Fibroblast of lung (primary cell): ENCODE data around the gene TPD52L1.

Experiments
- EZH2 ChIP-seq: IDR thresholded peaks from 2 replicates; pipeline ENCODE4 v1.5.1; 2012; ENCODE audit warnings: low read length, control low read depth, mild to moderate bottlenecking; ENCODE audit errors: missing control alignments
- TF ChIP-seq, protein P1 (sequence below), 2 donors: IDR thresholded peaks in 1 of 2; conservative IDR thresholded peaks in 1 of 2; 1 replicate in 1 of 2; 2 replicates in 1 of 2; pipeline ENCODE4 v1.5.1; 2011 to 2012; ENCODE audit warnings: low read length in 2 of 2, control low read depth in 1 of 2, inconsistent platforms in 1 of 2, low read depth in 1 of 2, mild to moderate bottlenecking in 1 of 2

DNA sequence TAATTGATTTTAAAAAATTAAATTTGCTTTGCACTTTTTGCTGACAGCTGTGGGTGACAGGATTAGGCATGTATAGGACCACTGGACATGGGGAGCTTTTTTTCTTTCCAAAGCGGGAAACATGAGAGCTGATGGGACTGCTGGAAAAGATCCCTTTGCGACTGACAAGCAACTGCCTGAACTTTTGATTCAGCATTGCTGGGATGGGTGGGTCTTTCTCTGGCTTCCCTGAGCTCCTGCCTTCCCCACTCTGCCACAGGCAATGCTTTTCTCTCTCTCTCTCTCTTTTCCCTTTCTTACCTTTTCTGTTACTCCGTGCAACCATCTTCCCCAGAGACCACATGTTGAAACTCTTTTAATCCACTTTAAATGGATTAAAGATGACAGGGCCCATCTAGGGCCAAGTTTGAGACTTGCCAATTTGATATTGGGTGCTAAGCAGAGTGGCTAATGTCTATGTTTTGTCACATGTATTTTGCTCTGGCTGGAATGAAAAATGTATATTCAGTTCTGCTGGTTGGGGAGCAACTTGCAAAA lies 33.5 kb upstream of the TPD52L1 start:
- TF ChIP-seq, protein P1, sequence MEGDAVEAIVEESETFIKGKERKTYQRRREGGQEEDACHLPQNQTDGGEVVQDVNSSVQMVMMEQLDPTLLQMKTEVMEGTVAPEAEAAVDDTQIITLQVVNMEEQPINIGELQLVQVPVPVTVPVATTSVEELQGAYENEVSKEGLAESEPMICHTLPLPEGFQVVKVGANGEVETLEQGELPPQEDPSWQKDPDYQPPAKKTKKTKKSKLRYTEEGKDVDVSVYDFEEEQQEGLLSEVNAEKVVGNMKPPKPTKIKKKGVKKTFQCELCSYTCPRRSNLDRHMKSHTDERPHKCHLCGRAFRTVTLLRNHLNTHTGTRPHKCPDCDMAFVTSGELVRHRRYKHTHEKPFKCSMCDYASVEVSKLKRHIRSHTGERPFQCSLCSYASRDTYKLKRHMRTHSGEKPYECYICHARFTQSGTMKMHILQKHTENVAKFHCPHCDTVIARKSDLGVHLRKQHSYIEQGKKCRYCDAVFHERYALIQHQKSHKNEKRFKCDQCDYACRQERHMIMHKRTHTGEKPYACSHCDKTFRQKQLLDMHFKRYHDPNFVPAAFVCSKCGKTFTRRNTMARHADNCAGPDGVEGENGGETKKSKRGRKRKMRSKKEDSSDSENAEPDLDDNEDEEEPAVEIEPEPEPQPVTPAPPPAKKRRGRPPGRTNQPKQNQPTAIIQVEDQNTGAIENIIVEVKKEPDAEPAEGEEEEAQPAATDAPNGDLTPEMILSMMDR (conservative IDR thresholded peaks at IDR 0.05 in 1 of 2, IDR thresholded peaks at IDR 0.05 in 1 of 2; ENCODE audit: low read depth in 1 of 2, low read length in 2 of 2), result no peak
- TF ChIP-seq EZH2, result no peak
